Liver (tissue), 3 donors: ENCODE results near the gene BCAS4.

Experiments used
- ATF3 ChIP-seq: IDR thresholded peaks from 2 replicates; pipeline ENCODE4 v1.6.1; 2016; ENCODE audit warnings: antibody characterized with exemption
- CTCF ChIP-seq: fragments of 150-350 bp; IDR thresholded peaks from 2 replicates; pipeline ENCODE4 v1.5.1; 2017; ENCODE audit warnings: improper control_type of control experiment, low read depth, low read length; ENCODE audit not compliant: missing input control
- FOXA1 ChIP-seq: IDR thresholded peaks from 2 replicates; pipeline ENCODE4 v1.6.1; 2016; ENCODE audit warnings: antibody characterized with exemption
- REST ChIP-seq: IDR thresholded peaks from 2 replicates; pipeline ENCODE4 v1.6.1; 2016; ENCODE audit warnings: antibody characterized with exemption, mild to moderate bottlenecking
- SP1 ChIP-seq: IDR thresholded peaks from 2 replicates; pipeline ENCODE4 v1.6.1; 2018; ENCODE audit warnings: antibody characterized with exemption, mild to moderate bottlenecking
- TAF1 ChIP-seq: conservative IDR thresholded peaks from 2 replicates; pipeline ENCODE4 v1.6.1; 2016; ENCODE audit warnings: antibody characterized with exemption, mild to moderate bottlenecking
- YY1 ChIP-seq: IDR thresholded peaks from 2 replicates; pipeline ENCODE4 v1.6.1; 2016; ENCODE audit warnings: antibody characterized with exemption, mild to moderate bottlenecking
- donor health status: healthy.
- donor health status: healthy.

- TF ChIP-seq REST, result no peak
- TF ChIP-seq YY1, result no peak
- no peak for TF ChIP-seq FOXA1
- TF ChIP-seq CTCF, result no peak
- TF ChIP-seq SP1, result no peak
- TF ChIP-seq TAF1, result no peak
- TF ChIP-seq ATF3, result no peak
Measured at GRCh38 chr20:50823319-50823718, 28.5 kb downstream of the BCAS4 start.
